Stimulated activated CD4-positive, alpha-beta T cell treated with anti-CD3 and anti-CD28 coated beads, TNF-alpha, amount 100 ng/mL, for 4 hours (primary cell): ENCODE data around the gene CASP10.
"Not testable (repeated sequence)": the region's sequence is repeated elsewhere in the genome, so short reads cannot be mapped to it uniquely, and the experiment has no call there.

Experiments
- DNase-seq, 3 experiments: peaks; one replicate each; pipeline ENCODE4 v3.0.0-alpha.2; 2020; ENCODE audit warnings: low read depth in 3 of 3

The CASP10 gene

GRCh38 chr2:201154615-201155399, 28.1 kb upstream of the CASP10 start:
- DNase-seq, result no peak

GRCh38 chr2:201156036-201156435, 26.9 kb upstream of the CASP10 start:
- no peak for DNase-seq

GRCh38 chr2:201156640-201157039, 26.3 kb upstream of the CASP10 start:
- DNase-seq, result no peak

- no peak for DNase-seq
Observed at GRCh38 chr2:201157694-201158093, 25.2 kb upstream of the CASP10 start.

- DNase-seq, result peak in 2 of 3 experiments; percentile 27 to 35
Observed at GRCh38 chr2:201158111-201158929, 24.6 kb upstream of the CASP10 start.

- no peak for DNase-seq
Observed at GRCh38 chr2:201164166-201164565, 18.8 kb upstream of the CASP10 start.

- no peak for DNase-seq
Observed at GRCh38 chr2:201167546-201167945, 15.4 kb upstream of the CASP10 start.

GRCh38 chr2:201168496-201168895, 14.4 kb upstream of the CASP10 start:
- DNase-seq, result not testable (repeated sequence)

- DNase-seq, result no peak
Observed at GRCh38 chr2:201171259-201171814, 11.6 kb upstream of the CASP10 start.

- no peak for DNase-seq
Observed at GRCh38 chr2:201172279-201172678, 10.7 kb upstream of the CASP10 start.

- no peak for DNase-seq
Observed at GRCh38 chr2:201174687-201175086, 8.3 kb upstream of the CASP10 start.

- no peak for DNase-seq
Observed at GRCh38 chr2:201176081-201176481, 6.9 kb upstream of the CASP10 start.

GRCh38 chr2:201180010-201180409, 2.9 kb upstream of the CASP10 start:
- no peak for DNase-seq

GRCh38 chr2:201183365-201183727, 405 bp downstream of the CASP10 start:
- DNase-seq, result no peak

GRCh38 chr2:201183835-201184234, 894 bp downstream of the CASP10 start:
- DNase-seq, result peak in 1 of 3 experiments; percentile 13

GRCh38 chr2:201184248-201184647, 1.3 kb downstream of the CASP10 start:
- DNase-seq, result not testable (repeated sequence)

GRCh38 chr2:201185863-201186262, 2.9 kb downstream of the CASP10 start:
- DNase-seq, result no peak

- no peak for DNase-seq
Observed at GRCh38 chr2:201186982-201187381, 4.0 kb downstream of the CASP10 start.

GRCh38 chr2:201188449-201188848, 5.5 kb downstream of the CASP10 start:
- DNase-seq, result no peak

GRCh38 chr2:201191132-201191875, 8.4 kb downstream of the CASP10 start:
- DNase-seq, result no peak

- DNase-seq, result no peak
Observed at GRCh38 chr2:201194097-201194496, 11.2 kb downstream of the CASP10 start.

- DNase-seq, result no peak
Observed at GRCh38 chr2:201195331-201195730, 12.4 kb downstream of the CASP10 start.
